Measurements from ENCODE around the gene TNFRSF4.

Gene TNFRSF4

GRCh38 chr1:1167841-1168450, 46.0 kb downstream of the TNFRSF4 start:
- no peak for DNase-seq

- peak in 1 of 2 experiments; percentile 36 for DNase-seq
Measured at GRCh38 chr1:1167398-1167821, 46.5 kb downstream of the TNFRSF4 start.

GRCh38 chr1:1166642-1167397, 47.1 kb downstream of the TNFRSF4 start:
- no peak for DNase-seq

GRCh38 chr1:1165900-1166421, 48.0 kb downstream of the TNFRSF4 start:
- no peak for DNase-seq

GRCh38 chr1:1165485-1165884, 48.5 kb downstream of the TNFRSF4 start:
- DNase-seq, result peak in 1 of 2 experiments; percentile 60

GRCh38 chr1:1164701-1165451, 49.1 kb downstream of the TNFRSF4 start:
- peak; percentile 44 to 65 for DNase-seq

- DNase-seq, result no peak
Measured at GRCh38 chr1:1164361-1164700, 49.6 kb downstream of the TNFRSF4 start.

- peak in 1 of 2 experiments; percentile 70 for DNase-seq
Measured at GRCh38 chr1:1163538-1164070, 50.3 kb downstream of the TNFRSF4 start.

- DNase-seq, result peak; percentile 92 to 98
Measured at GRCh38 chr1:1162597-1163537, 51.1 kb downstream of the TNFRSF4 start.

- peak; percentile 36 to 73 for DNase-seq
Measured at GRCh38 chr1:1161683-1162079, 52.3 kb downstream of the TNFRSF4 start.
